Vagina (tissue), 2 donors: ENCODE results near the gene CERS2. TPM values are rescaled to one million over a fixed set of nuclear protein-coding genes. Genes with fewer than 3 reads are reported as not detected.

Source experiments
- DNase-seq, 2 donors: peaks; one replicate each; pipeline ENCODE4 v3.0.0-alpha.2; 2017; ENCODE audit errors: extremely low spot score in 2 of 2
- H3K27ac ChIP-seq: fragments of 200-600 bp; sonication (generic); one replicate; pipeline ENCODE4 v1.5.1; 2019
- H3K27me3 ChIP-seq: fragments of 200-600 bp; sonication (generic); one replicate; pipeline ENCODE4 v1.5.1; 2019
- H3K36me3 ChIP-seq, 2 donors: fragments of 200-600 bp; sonication (generic); one replicate each; pipeline ENCODE4 v1.5.1; 2017 to 2019
- H3K4me1 ChIP-seq: fragments of 200-600 bp; sonication (generic); one replicate; pipeline ENCODE4 v1.5.1; 2019
- H3K4me3 ChIP-seq, 2 donors: fragments of 200-600 bp; sonication (generic); 1 replicate in 1 of 2; 2 replicates in 1 of 2; pipeline ENCODE4 v1.5.1; 2016 to 2019
- H3K9me3 ChIP-seq: fragments of 200-600 bp; sonication (generic); one replicate; pipeline ENCODE4 v1.5.1; 2019
- CTCF ChIP-seq, 3 experiments: fragments of 450-650 bp in 2 of 3; fragments of 200-600 bp in 1 of 3; sonication (generic) in 1 of 3; IDR thresholded peaks; one replicate each; pipeline ENCODE4 v1.5.1; 2017 to 2019; ENCODE audit warnings: antibody characterized with exemption in 3 of 3, mild to moderate bottlenecking in 2 of 3, moderate library complexity in 2 of 3
- POLR2A ChIP-seq, 2 donors: fragments of 450-650 bp; IDR thresholded peaks; one replicate each; pipeline ENCODE4 v1.6.1; 2017; ENCODE audit warnings: antibody characterized with exemption in 2 of 2, mild to moderate bottlenecking in 2 of 2, moderate library complexity in 2 of 2
- POLR2AphosphoS5 ChIP-seq, 2 donors: sonication (generic); formaldehyde crosslinking; IDR thresholded peaks; one replicate each; pipeline ENCODE4 v1.9.0; 2017; ENCODE audit warnings: antibody characterized with exemption in 2 of 2, mild to moderate bottlenecking in 2 of 2, low read depth in 1 of 2; ENCODE audit not compliant: insufficient read depth in 1 of 2
- intact Hi-C: fragments of 100-400 bp; cut with DNase I; formaldehyde crosslinking; loops from one replicate; pipeline ENCODE4 v1.15.1; 2023
- total RNA-seq: library from RNA; depleted of rRNA; stranded (reverse); fragments of >200 nt; gene quantifications from one replicate; pipeline ENCODE4 v1.2.3, GENCODE V29; 2016

The CERS2 gene
- total RNA-seq, 1 donor from 2014 or later: 86.4 TPM

- Histone ChIP-seq H3K4me3 (peak overlapping the region; percentile 11 to 67), H3K36me3 (peaks cover 0 to 27% of the 10 kb centered on the region in 2 donors), H3K9me3 (no peaks in the 10 kb centered on the region), H3K4me1 (peaks cover 47% of the 10 kb centered on the region), H3K27ac (peak overlapping the region; percentile 96), H3K27me3 (no peaks in the 10 kb centered on the region)
- TF ChIP-seq POLR2AphosphoS5 (IDR thresholded peaks at IDR 0.05; ENCODE audit: insufficient read depth in 1 of 2, low read depth in 1 of 2) (peak; percentile 18 to 74), CTCF (IDR thresholded peaks at IDR 0.05) (no peak), POLR2A (IDR thresholded peaks at IDR 0.05) (peak in 1 of 2 donors; percentile 15)
- intact Hi-C loops: no loop called here
- DNase-seq: no peak
Measured at GRCh38 chr1:150970808-150971582, 3.6 kb downstream of the CERS2 start.

GRCh38 chr1:150969626-150970025 is 5.0 kb downstream of the CERS2 start:
- DNase-seq: no peak

GRCh38 chr1:150968491-150968890 is 6.1 kb downstream of the CERS2 start:
- intact Hi-C loops: no loop called here
- Histone ChIP-seq H3K4me3 (no peak overlapping the region), H3K27ac (no peak overlapping the region), H3K27me3 (no peaks in the 10 kb centered on the region), H3K36me3 (peaks cover 0 to 49% of the 10 kb centered on the region in 2 donors), H3K9me3 (no peaks in the 10 kb centered on the region), H3K4me1 (peaks cover 42% of the 10 kb centered on the region)
- TF ChIP-seq POLR2A (IDR thresholded peaks at IDR 0.05) (no peak), CTCF (IDR thresholded peaks at IDR 0.05) (no peak), POLR2AphosphoS5 (IDR thresholded peaks at IDR 0.05; ENCODE audit: insufficient read depth in 1 of 2, low read depth in 1 of 2) (no peak)
- DNase-seq: no peak

More at GRCh38 chr1:150969626-150970025, 5.0 kb downstream of the CERS2 start:
- no peaks in the 10 kb centered on the region for H3K9me3 ChIP-seq
- H3K4me1 ChIP-seq: peaks cover 47% of the 10 kb centered on the region
- intact Hi-C loops: no loop called here
- H3K27me3 ChIP-seq: no peaks in the 10 kb centered on the region
- no peak for TF ChIP-seq CTCF (IDR thresholded peaks at IDR 0.05)
- no peak for TF ChIP-seq POLR2AphosphoS5 (IDR thresholded peaks at IDR 0.05; ENCODE audit: insufficient read depth in 1 of 2, low read depth in 1 of 2)
- TF ChIP-seq POLR2A (IDR thresholded peaks at IDR 0.05): no peak
- H3K36me3 ChIP-seq: peaks cover 0 to 41% of the 10 kb centered on the region in 2 donors
- no peak overlapping the region for H3K4me3 ChIP-seq
- H3K27ac ChIP-seq: peak overlapping the region; percentile 22

- Histone ChIP-seq H3K27ac (no peak overlapping the region), H3K4me1 (peaks cover 36% of the 10 kb centered on the region), H3K27me3 (no peaks in the 10 kb centered on the region), H3K4me3 (no peak overlapping the region), H3K36me3 (peaks cover 0 to 53% of the 10 kb centered on the region in 2 donors), H3K9me3 (no peaks in the 10 kb centered on the region)
- intact Hi-C loops: no loop called here
- TF ChIP-seq CTCF (IDR thresholded peaks at IDR 0.05) (no peak), POLR2A (IDR thresholded peaks at IDR 0.05) (no peak), POLR2AphosphoS5 (IDR thresholded peaks at IDR 0.05; ENCODE audit: insufficient read depth in 1 of 2, low read depth in 1 of 2) (no peak)
- DNase-seq: no peak
Measured at GRCh38 chr1:150967936-150968335, 6.7 kb downstream of the CERS2 start.

GRCh38 chr1:150966011-150966410 is 8.6 kb downstream of the CERS2 start:
- H3K4me3 ChIP-seq: no peak overlapping the region
- no peaks in the 10 kb centered on the region for H3K9me3 ChIP-seq
- H3K27ac ChIP-seq: no peak overlapping the region
- H3K27me3 ChIP-seq: no peaks in the 10 kb centered on the region
- H3K36me3 ChIP-seq: peaks cover 0 to 73% of the 10 kb centered on the region in 2 donors
- peaks cover 17% of the 10 kb centered on the region for H3K4me1 ChIP-seq
- no peak for DNase-seq
- intact Hi-C loops: no loop called here
- TF ChIP-seq POLR2AphosphoS5 (IDR thresholded peaks at IDR 0.05; ENCODE audit: insufficient read depth in 1 of 2, low read depth in 1 of 2) (no peak), POLR2A (IDR thresholded peaks at IDR 0.05) (no peak), CTCF (IDR thresholded peaks at IDR 0.05) (no peak)
